ENCODE measurements around the gene TUFT1. TPM values are rescaled to one million over a fixed set of nuclear protein-coding genes. Genes with fewer than 3 reads are reported as not detected.

Gene TUFT1
- total and polyA plus RNA-seq, 2 of the 8 experiments (the other 6 are each of a cell fraction or from before 2014, with no cell fraction given), result 7.3 to 10.4 TPM

GRCh38 chr1:151563376-151563775 is 23.3 kb downstream of the TUFT1 start (continued):
- TF ChIP-seq, protein P1, sequence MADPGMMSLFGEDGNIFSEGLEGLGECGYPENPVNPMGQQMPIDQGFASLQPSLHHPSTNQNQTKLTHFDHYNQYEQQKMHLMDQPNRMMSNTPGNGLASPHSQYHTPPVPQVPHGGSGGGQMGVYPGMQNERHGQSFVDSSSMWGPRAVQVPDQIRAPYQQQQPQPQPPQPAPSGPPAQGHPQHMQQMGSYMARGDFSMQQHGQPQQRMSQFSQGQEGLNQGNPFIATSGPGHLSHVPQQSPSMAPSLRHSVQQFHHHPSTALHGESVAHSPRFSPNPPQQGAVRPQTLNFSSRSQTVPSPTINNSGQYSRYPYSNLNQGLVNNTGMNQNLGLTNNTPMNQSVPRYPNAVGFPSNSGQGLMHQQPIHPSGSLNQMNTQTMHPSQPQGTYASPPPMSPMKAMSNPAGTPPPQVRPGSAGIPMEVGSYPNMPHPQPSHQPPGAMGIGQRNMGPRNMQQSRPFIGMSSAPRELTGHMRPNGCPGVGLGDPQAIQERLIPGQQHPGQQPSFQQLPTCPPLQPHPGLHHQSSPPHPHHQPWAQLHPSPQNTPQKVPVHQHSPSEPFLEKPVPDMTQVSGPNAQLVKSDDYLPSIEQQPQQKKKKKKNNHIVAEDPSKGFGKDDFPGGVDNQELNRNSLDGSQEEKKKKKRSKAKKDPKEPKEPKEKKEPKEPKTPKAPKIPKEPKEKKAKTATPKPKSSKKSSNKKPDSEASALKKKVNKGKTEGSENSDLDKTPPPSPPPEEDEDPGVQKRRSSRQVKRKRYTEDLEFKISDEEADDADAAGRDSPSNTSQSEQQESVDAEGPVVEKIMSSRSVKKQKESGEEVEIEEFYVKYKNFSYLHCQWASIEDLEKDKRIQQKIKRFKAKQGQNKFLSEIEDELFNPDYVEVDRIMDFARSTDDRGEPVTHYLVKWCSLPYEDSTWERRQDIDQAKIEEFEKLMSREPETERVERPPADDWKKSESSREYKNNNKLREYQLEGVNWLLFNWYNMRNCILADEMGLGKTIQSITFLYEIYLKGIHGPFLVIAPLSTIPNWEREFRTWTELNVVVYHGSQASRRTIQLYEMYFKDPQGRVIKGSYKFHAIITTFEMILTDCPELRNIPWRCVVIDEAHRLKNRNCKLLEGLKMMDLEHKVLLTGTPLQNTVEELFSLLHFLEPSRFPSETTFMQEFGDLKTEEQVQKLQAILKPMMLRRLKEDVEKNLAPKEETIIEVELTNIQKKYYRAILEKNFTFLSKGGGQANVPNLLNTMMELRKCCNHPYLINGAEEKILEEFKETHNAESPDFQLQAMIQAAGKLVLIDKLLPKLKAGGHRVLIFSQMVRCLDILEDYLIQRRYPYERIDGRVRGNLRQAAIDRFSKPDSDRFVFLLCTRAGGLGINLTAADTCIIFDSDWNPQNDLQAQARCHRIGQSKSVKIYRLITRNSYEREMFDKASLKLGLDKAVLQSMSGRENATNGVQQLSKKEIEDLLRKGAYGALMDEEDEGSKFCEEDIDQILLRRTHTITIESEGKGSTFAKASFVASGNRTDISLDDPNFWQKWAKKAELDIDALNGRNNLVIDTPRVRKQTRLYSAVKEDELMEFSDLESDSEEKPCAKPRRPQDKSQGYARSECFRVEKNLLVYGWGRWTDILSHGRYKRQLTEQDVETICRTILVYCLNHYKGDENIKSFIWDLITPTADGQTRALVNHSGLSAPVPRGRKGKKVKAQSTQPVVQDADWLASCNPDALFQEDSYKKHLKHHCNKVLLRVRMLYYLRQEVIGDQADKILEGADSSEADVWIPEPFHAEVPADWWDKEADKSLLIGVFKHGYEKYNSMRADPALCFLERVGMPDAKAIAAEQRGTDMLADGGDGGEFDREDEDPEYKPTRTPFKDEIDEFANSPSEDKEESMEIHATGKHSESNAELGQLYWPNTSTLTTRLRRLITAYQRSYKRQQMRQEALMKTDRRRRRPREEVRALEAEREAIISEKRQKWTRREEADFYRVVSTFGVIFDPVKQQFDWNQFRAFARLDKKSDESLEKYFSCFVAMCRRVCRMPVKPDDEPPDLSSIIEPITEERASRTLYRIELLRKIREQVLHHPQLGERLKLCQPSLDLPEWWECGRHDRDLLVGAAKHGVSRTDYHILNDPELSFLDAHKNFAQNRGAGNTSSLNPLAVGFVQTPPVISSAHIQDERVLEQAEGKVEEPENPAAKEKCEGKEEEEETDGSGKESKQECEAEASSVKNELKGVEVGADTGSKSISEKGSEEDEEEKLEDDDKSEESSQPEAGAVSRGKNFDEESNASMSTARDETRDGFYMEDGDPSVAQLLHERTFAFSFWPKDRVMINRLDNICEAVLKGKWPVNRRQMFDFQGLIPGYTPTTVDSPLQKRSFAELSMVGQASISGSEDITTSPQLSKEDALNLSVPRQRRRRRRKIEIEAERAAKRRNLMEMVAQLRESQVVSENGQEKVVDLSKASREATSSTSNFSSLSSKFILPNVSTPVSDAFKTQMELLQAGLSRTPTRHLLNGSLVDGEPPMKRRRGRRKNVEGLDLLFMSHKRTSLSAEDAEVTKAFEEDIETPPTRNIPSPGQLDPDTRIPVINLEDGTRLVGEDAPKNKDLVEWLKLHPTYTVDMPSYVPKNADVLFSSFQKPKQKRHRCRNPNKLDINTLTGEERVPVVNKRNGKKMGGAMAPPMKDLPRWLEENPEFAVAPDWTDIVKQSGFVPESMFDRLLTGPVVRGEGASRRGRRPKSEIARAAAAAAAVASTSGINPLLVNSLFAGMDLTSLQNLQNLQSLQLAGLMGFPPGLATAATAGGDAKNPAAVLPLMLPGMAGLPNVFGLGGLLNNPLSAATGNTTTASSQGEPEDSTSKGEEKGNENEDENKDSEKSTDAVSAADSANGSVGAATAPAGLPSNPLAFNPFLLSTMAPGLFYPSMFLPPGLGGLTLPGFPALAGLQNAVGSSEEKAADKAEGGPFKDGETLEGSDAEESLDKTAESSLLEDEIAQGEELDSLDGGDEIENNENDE (IDR thresholded peaks at IDR 0.05; ENCODE audit: insufficient replicate concordance, low read length), result no peak
- TF ChIP-seq CBX5 (IDR thresholded peaks at IDR 0.05; ENCODE audit: low read depth, low read length) (no peak), ZNF274 (IDR thresholded peaks at IDR 0.05; ENCODE audit: borderline replicate concordance, extremely low read depth, low read length) (no peak), BCL11A (IDR thresholded peaks at IDR 0.05; ENCODE audit: low read depth in 2 of 2, low read length in 2 of 2) (no peak), POU5F1 (IDR thresholded peaks at IDR 0.05; ENCODE audit: low read depth, low read length) (no peak), RFX5 (IDR thresholded peaks at IDR 0.05; ENCODE audit: borderline replicate concordance, low read depth, low read length) (no peak), SP1 (IDR thresholded peaks at IDR 0.05; ENCODE audit: low read depth, low read length) (no peak), KDM5A (IDR thresholded peaks at IDR 0.05; ENCODE audit: low read length) (no peak), KDM4A (IDR thresholded peaks at IDR 0.05; ENCODE audit: low read depth, low read length, severe bottlenecking) (no peak)
- TF ChIP-seq, protein P2, sequence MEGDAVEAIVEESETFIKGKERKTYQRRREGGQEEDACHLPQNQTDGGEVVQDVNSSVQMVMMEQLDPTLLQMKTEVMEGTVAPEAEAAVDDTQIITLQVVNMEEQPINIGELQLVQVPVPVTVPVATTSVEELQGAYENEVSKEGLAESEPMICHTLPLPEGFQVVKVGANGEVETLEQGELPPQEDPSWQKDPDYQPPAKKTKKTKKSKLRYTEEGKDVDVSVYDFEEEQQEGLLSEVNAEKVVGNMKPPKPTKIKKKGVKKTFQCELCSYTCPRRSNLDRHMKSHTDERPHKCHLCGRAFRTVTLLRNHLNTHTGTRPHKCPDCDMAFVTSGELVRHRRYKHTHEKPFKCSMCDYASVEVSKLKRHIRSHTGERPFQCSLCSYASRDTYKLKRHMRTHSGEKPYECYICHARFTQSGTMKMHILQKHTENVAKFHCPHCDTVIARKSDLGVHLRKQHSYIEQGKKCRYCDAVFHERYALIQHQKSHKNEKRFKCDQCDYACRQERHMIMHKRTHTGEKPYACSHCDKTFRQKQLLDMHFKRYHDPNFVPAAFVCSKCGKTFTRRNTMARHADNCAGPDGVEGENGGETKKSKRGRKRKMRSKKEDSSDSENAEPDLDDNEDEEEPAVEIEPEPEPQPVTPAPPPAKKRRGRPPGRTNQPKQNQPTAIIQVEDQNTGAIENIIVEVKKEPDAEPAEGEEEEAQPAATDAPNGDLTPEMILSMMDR (IDR thresholded peaks at IDR 0.05; ENCODE audit: control extremely low read depth in 1 of 3, insufficient read depth in 1 of 3, low read depth in 1 of 3, low read length in 3 of 3), result no peak
